ENCODE results near the gene NT5C2. TPM values are rescaled to one million over a fixed set of nuclear protein-coding genes. Genes with fewer than 3 reads are reported as not detected.

Gene NT5C2
- total and polyA plus RNA-seq, 2 of the 8 experiments (the other 6 are each of a cell fraction or from before 2014, with no cell fraction given), result 35.2 to 106 TPM

- no peak overlapping the region for H4K5ac ChIP-seq (ENCODE audit: insufficient read length, low read depth, low read length)
- no peak overlapping the region for H3K4me2 ChIP-seq (ENCODE audit: insufficient read depth in 1 of 2, low read depth in 2 of 2, low read length in 2 of 2)
- peaks cover 0 to 5% of the 10 kb centered on the region in 2 experiments; a peak in 2 of 4 replicates for H3K9me3 ChIP-seq (ENCODE audit: insufficient read depth in 2 of 2, low read depth in 1 of 2, low read length in 1 of 2)
- H3K36me3 ChIP-seq (ENCODE audit: control insufficient read depth in 2 of 4, insufficient read depth in 4 of 4, low read length in 3 of 4), result peaks cover 0 to 23% (median 6%) of the 10 kb centered on the region in 4 experiments; a peak in 5 of 8 replicates
- H2BK120ac ChIP-seq (replicated peaks; ENCODE audit: low read depth, low read length), result no peak overlapping the region
- H2BK20ac ChIP-seq (ENCODE audit: low read length), result no peak overlapping the region
- no peak overlapping the region for H3K9ac ChIP-seq (replicated peaks in 1 of 4; ENCODE audit: extremely low read depth in 1 of 4, low read depth in 3 of 4, low read length in 3 of 4)
- no peak overlapping the region for H2BK5ac ChIP-seq (ENCODE audit: low read depth, low read length)
- no peak overlapping the region for H3K4ac ChIP-seq (replicated peaks; ENCODE audit: insufficient read length, low read depth, low read length)
- H3K23me2 ChIP-seq (ENCODE audit: low read depth, low read length), result no peaks in the 10 kb centered on the region
- no peak overlapping the region for H4K8ac ChIP-seq (ENCODE audit: extremely low read depth, insufficient read depth, low read length)
- no peak overlapping the region for H2BK12ac ChIP-seq (ENCODE audit: low read depth, low read length)
- CTCF ChIA-PET (ENCODE audit: partially characterized antibody), result interaction anchor here (2.4 kb wide), 1 partner anchor 105 kb away, joined by 6 read pairs; no protein-coding TSS in a partner anchor
- no peak overlapping the region for H3K4me3 ChIP-seq (ENCODE audit: extremely low read depth in 1 of 4, insufficient read depth in 2 of 4, low read depth in 3 of 4, low read length in 4 of 4)
- H2AFZ ChIP-seq (ENCODE audit: low read length), result no peak overlapping the region
- 0 out of 4 replicates have a peak, but pooled peaks cover 0 to 5% of the 10 kb centered on the region in 2 experiments for H3K79me2 ChIP-seq (ENCODE audit: control insufficient read depth in 1 of 2, insufficient read depth in 2 of 2, low read length in 2 of 2)
- H3K27me3 ChIP-seq (replicated peaks in 1 of 4; ENCODE audit: control insufficient read depth in 3 of 4, extremely low read depth in 1 of 4, insufficient read depth in 3 of 4, low read length in 3 of 4), result no peaks in the 10 kb centered on the region
- H3K56ac ChIP-seq (replicated peaks; ENCODE audit: insufficient read length, low read depth, low read length), result no peak overlapping the region
- no peak overlapping the region for H3K18ac ChIP-seq (ENCODE audit: extremely low read depth, low read length)
- POLR2A ChIA-PET (ENCODE audit: partially characterized antibody), result interaction anchor here (0.9 kb wide), 1 partner anchor 105 kb away, joined by 3 read pairs; no protein-coding TSS in a partner anchor
- H3K14ac ChIP-seq (ENCODE audit: insufficient read length), result no peak overlapping the region
- H4K91ac ChIP-seq (replicated peaks; ENCODE audit: insufficient read length, low read length), result no peak overlapping the region
- TF ChIP-seq USF2 (IDR thresholded peaks at IDR 0.05; ENCODE audit: low read length) (no peak), SP4 (IDR thresholded peaks at IDR 0.05; ENCODE audit: low read length) (no peak), SP1 (IDR thresholded peaks at IDR 0.05; ENCODE audit: low read depth, low read length) (no peak), BCL11A (IDR thresholded peaks at IDR 0.05; ENCODE audit: low read depth in 2 of 2, low read length in 2 of 2) (no peak)
- H3K4me1 ChIP-seq (replicated peaks in 1 of 4; ENCODE audit: control insufficient read depth in 3 of 4, insufficient read depth in 4 of 4, low read length in 3 of 4), result no peaks in the 10 kb centered on the region
- H2BK15ac ChIP-seq (ENCODE audit: low read length), result no peak overlapping the region
- WGBS, 2 experiments (ENCODE audit: extremely low coverage in 1 of 2, insufficient coverage in 1 of 2, insufficient read length in 1 of 2, insufficient replicate concordance in 2 of 2, low coverage in 1 of 2, low lambda C conversion rate in 2 of 2, missing lambda C conversion rate in 1 of 2), result 78% methylated on average over 3 of the region's 3 CpGs; no CpG with 5 or more reads in 1 of the 2 experiments
- H3K79me1 ChIP-seq (ENCODE audit: low read depth, low read length), result no peaks in the 10 kb centered on the region
- DNase-seq (ENCODE audit: low read depth in 1 of 2, low spot score in 2 of 2) (no peak), FAIRE-seq (no peak)
- no peak overlapping the region for H3K27ac ChIP-seq (ENCODE audit: low read depth, low read length)
- no peak overlapping the region for H2AK5ac ChIP-seq (ENCODE audit: low read depth, low read length)
- no peaks in the 10 kb centered on the region for H4K20me1 ChIP-seq (replicated peaks in 1 of 2; ENCODE audit: control insufficient read depth in 1 of 2, insufficient read depth in 2 of 2, low read length in 2 of 2)
- H3K23ac ChIP-seq (ENCODE audit: insufficient read length), result no peak overlapping the region
Measured at GRCh38 chr10:103139803-103140202, 53.3 kb downstream of the NT5C2 start.
